PFSK-1 (cell line): ENCODE data around the gene STS. TPM values are rescaled to one million over a fixed set of nuclear protein-coding genes. Genes with fewer than 3 reads are reported as not detected.

Experiments used
- FOXP2 ChIP-seq: optimal IDR thresholded peaks from 2 replicates; pipeline ENCODE3; 2011; ENCODE audit warnings: borderline replicate concordance, control low read depth, inconsistent platforms; ENCODE audit not compliant: insufficient read depth; ENCODE audit errors: extremely low read length, extremely low read depth
- POLR2AphosphoS5 ChIP-seq: IDR thresholded peaks from 2 replicates; pipeline ENCODE4 v1.6.1; 2012; ENCODE audit warnings: low read depth, mild to moderate bottlenecking, control low read depth, low read length, moderate library complexity
- SIN3A ChIP-seq: IDR thresholded peaks from 2 replicates; pipeline ENCODE4 v1.6.1; 2012; ENCODE audit warnings: mild to moderate bottlenecking, low read length, moderate library complexity, borderline replicate concordance; ENCODE audit not compliant: insufficient read depth
- TAF1 ChIP-seq: IDR thresholded peaks from 2 replicates; pipeline ENCODE4 v1.6.1; 2012; ENCODE audit warnings: low read length, control low read depth, borderline replicate concordance; ENCODE audit not compliant: insufficient read depth
- polyA plus RNA-seq: library from polyadenylated mRNA; unstranded; fragments of >200 nt; gene quantifications from one replicate; pipeline ENCODE4 v1.2.1, GENCODE V29; 2012; ENCODE audit warnings: low read depth, missing spikeins; ENCODE audit not compliant: insufficient read length
- TF ChIP-seq, protein P1 (sequence below), 2 experiments: IDR thresholded peaks; 2 replicates each; pipeline versions ENCODE4 v1.6.1 to v1.8.0; 2011 to 2012; ENCODE audit warnings: low read depth in 2 of 2, low read length in 2 of 2, control low read depth in 1 of 2, inconsistent platforms in 1 of 2, mild to moderate bottlenecking in 1 of 2, moderate library complexity in 1 of 2; ENCODE audit not compliant: insufficient read depth in 1 of 2

STS gene
- polyA plus RNA-seq = 0.60 TPM

GRCh38 chrX:7147413-7147977, at the start of gene STS:
Gene STS, plus strand, starts transcription at chrX:7147712. Its CDS starts 105,488 bp downstream, at chrX:7253200.
- TF ChIP-seq, protein P1, sequence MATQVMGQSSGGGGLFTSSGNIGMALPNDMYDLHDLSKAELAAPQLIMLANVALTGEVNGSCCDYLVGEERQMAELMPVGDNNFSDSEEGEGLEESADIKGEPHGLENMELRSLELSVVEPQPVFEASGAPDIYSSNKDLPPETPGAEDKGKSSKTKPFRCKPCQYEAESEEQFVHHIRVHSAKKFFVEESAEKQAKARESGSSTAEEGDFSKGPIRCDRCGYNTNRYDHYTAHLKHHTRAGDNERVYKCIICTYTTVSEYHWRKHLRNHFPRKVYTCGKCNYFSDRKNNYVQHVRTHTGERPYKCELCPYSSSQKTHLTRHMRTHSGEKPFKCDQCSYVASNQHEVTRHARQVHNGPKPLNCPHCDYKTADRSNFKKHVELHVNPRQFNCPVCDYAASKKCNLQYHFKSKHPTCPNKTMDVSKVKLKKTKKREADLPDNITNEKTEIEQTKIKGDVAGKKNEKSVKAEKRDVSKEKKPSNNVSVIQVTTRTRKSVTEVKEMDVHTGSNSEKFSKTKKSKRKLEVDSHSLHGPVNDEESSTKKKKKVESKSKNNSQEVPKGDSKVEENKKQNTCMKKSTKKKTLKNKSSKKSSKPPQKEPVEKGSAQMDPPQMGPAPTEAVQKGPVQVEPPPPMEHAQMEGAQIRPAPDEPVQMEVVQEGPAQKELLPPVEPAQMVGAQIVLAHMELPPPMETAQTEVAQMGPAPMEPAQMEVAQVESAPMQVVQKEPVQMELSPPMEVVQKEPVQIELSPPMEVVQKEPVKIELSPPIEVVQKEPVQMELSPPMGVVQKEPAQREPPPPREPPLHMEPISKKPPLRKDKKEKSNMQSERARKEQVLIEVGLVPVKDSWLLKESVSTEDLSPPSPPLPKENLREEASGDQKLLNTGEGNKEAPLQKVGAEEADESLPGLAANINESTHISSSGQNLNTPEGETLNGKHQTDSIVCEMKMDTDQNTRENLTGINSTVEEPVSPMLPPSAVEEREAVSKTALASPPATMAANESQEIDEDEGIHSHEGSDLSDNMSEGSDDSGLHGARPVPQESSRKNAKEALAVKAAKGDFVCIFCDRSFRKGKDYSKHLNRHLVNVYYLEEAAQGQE (IDR thresholded peaks at IDR 0.05; ENCODE audit: insufficient read depth in 1 of 2, low read depth in 2 of 2, low read length in 2 of 2) = no peak
- TF ChIP-seq TAF1 (no peak), POLR2AphosphoS5 (no peak), FOXP2 (no peak), SIN3A (no peak)

- TF ChIP-seq, protein P1 (IDR thresholded peaks at IDR 0.05; ENCODE audit: insufficient read depth in 1 of 2, low read depth in 2 of 2, low read length in 2 of 2) = no peak
- TF ChIP-seq SIN3A (no peak), POLR2AphosphoS5 (no peak), FOXP2 (no peak), TAF1 (no peak)
These were observed 47.5 kb upstream of the STS start for GRCh38 chrX:7100022-7100421.

DNA sequence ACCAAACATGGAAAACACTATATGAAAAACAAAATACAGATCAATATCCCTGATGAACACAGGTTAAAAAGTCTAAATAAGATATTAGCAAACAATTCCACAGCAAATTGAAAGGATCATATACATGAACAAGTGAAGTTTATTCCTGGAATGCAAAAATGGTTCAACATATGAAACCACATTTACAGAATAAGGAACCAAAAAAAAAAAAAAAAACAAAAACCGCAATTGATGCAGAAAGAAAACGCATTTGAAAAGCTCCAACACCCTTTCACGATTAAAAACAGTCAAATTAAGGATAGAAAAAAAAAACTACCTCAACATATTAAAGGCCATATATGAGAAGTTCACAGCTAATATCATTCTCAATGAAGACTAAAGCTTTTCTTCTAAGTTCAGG, 45.4 kb upstream of the STS start:
- TF ChIP-seq TAF1 (no peak), FOXP2 (no peak), SIN3A (no peak)
- TF ChIP-seq, protein P1 (IDR thresholded peaks at IDR 0.05; ENCODE audit: insufficient read depth in 1 of 2, low read depth in 2 of 2, low read length in 2 of 2) = no peak

DNA sequence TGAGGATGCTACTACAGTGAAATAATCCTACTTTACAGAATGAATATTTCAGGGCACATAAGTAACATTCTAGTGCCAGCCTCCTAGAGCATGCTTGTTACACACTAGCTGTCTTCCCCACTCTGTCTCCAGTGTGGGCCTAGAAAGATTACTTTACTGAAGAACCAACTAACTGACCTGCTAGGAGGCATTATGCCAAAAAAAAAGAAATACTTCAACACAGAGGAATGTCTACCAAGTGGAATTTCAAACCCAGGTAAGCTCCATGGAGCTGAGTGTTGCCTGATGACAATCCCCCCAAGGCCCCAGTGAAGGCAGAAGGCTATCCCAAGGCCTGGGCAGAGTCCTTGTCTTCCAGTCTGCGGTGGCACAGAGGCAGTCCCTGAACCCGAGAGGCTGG, 40.9 kb upstream of the STS start:
- no peak for TF ChIP-seq SIN3A
- no peak for TF ChIP-seq POLR2AphosphoS5
- no peak for TF ChIP-seq FOXP2
- TF ChIP-seq TAF1 = no peak
- TF ChIP-seq, protein P1 (IDR thresholded peaks at IDR 0.05; ENCODE audit: insufficient read depth in 1 of 2, low read depth in 2 of 2, low read length in 2 of 2) = no peak
